C1 segment of cervical spinal cord (tissue), 14 donors: ENCODE data around the gene SYTL2.
"Not testable (repeated sequence)": the region's sequence is repeated elsewhere in the genome, so short reads cannot be mapped to it uniquely, and the experiment has no call there.

Experiments
- DNase-seq, 14 donors: peaks; one replicate each; lab custom pipeline; 2025; lab: John Stamatoyannopoulos, UW

The SYTL2 gene

GRCh38 chr11:85658180-85658579, 152.8 kb downstream of the SYTL2 start:
- DNase-seq: no peak

DNA sequence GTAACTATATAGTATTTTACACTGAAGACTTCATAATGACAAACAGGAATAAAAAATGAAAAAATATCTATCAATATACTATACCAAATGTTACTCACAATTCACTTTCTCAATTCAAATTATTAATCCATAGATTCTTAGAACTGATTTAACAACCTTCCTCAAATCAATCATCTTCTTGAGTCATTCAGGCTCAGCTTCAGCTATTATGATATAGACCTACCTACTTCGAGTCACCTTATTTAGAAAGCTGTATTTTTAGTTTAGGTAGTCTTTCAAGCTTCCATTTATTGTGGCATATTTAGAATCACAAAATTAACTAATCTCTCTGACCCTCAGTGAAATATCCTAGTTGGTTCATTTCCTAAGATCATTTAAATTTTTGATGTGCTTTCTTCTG, 154.2 kb downstream of the SYTL2 start:
- DNase-seq: no peak

- DNase-seq: not testable (repeated sequence)
Measured at GRCh38 chr11:85654343-85654742, 156.6 kb downstream of the SYTL2 start.

DNA sequence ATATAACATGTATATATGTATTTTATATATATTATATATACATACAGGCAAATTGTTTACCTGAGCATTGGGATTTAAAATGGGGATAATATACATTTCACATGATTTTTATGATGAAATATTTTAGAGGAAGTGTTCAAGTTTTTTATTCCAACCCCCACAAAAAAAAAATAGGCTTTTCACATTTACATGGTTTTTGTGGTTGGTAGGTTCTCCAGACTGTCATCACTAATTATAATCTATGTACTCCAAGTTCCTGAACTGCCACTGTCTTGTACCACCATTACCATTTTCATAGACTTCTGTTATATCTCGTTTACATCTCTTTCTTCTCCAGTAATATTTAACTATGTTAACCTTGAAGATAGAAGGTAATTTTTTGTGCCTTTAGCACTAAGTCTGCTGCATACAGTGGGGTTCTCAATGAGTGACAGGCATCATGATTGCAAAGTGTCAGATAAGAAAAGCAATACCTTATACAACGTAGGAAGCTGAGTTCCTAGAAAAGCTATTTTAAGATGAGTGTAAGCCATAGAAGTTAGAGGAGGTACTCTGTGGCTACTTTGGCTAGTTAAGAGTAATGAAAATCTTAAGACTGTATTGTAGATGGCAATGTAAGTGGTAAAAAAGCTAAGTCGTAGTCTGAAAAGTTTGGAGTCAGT, 158.0 kb downstream of the SYTL2 start:
- no peak for DNase-seq

- DNase-seq: no peak
Measured at GRCh38 chr11:85651118-85651517, 159.8 kb downstream of the SYTL2 start.

- DNase-seq: peak; percentile 31 to 90 (median 84)
Measured at GRCh38 chr11:85647604-85648299, 163.2 kb downstream of the SYTL2 start, which contains the start of gene TMEM126A. TSS of gene TMEM126A (plus strand) at chr11:85647967. CDS start at chr11:85650256, 2,289 bp downstream.

DNA sequence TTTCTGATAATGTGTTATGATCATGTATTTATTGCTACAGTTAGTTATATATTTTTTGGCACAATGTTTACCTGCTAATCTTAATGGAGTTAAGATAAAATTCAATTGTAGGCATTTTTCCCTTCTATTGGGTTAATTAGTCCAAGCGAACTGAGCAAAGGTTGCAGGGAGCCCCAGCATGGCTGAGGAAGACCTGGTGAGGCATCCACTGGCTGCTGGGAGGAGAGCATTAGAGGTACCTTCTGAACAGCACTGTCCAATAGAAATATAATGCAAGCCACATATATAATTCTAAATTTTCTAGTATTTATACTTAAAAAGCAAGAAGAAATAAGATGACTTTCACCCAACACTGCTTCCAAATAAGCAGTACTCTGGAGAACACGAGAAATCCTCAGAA, 163.9 kb downstream of the SYTL2 start:
- no peak for DNase-seq
